Heart right ventricle (tissue), 16 donors: ENCODE results near the gene OR12D2. TPM values are rescaled to one million over a fixed set of nuclear protein-coding genes. Genes with fewer than 3 reads are reported as not detected.

ENCODE experiments used
- ATAC-seq, 8 donors: fragments of 200-7000 bp; cut with Tn5 transposase; one replicate each; pipeline ENCODE4 v1.9.1; 2020; ENCODE audit warnings: mild to moderate bottlenecking in 8 of 8, moderate library complexity in 8 of 8, moderate number of reproducible peaks in 1 of 8
- DNase-seq, 2 donors: peaks; one replicate each; pipeline ENCODE4 v3.0.0-alpha.2; 2020
- H3K27ac ChIP-seq, 10 donors: fragments of 200-600 bp; sonication (generic) in 2 of 10; one replicate each; pipeline versions ENCODE4 v1.5.0 to v1.8.0; 2020 to 2022; ENCODE audit warnings: mild to moderate bottlenecking in 3 of 10
- H3K27me3 ChIP-seq, 7 donors: fragments of 200-600 bp; one replicate each; pipeline ENCODE4 v1.8.0; 2021 to 2022; ENCODE audit warnings: mild to moderate bottlenecking in 2 of 7
- H3K36me3 ChIP-seq, 9 donors: fragments of 200-600 bp; sonication (generic) in 1 of 9; one replicate each; pipeline versions ENCODE4 v1.5.0 to v1.8.0; 2020 to 2022; ENCODE audit warnings: mild to moderate bottlenecking in 2 of 9
- H3K4me1 ChIP-seq, 9 donors: fragments of 200-600 bp; sonication (generic) in 1 of 9; one replicate each; pipeline versions ENCODE4 v1.5.0 to v1.8.0; 2020 to 2022; ENCODE audit warnings: mild to moderate bottlenecking in 4 of 9
- H3K4me3 ChIP-seq, 10 donors: fragments of 200-600 bp; sonication (generic) in 2 of 10; one replicate each; pipeline versions ENCODE4 v1.5.0 to v1.8.0; 2020 to 2022; ENCODE audit warnings: mild to moderate bottlenecking in 7 of 10, moderate library complexity in 2 of 10
- H3K9me3 ChIP-seq, 11 donors: fragments of 200-600 bp in 10 of 11; sonication (generic) in 2 of 11; one replicate each; pipeline versions ENCODE4 v1.5.0 to v1.8.0; 2013 to 2022; ENCODE audit warnings: mild to moderate bottlenecking in 2 of 11, control low read depth in 1 of 11, moderate library complexity in 1 of 11
- CTCF ChIP-seq, 9 donors: fragments of 200-600 bp; sonication (generic) in 2 of 9; IDR thresholded peaks; one replicate each; pipeline versions ENCODE4 v1.5.0 to v1.8.0; 2021 to 2022; ENCODE audit warnings: antibody characterized with exemption in 9 of 9, mild to moderate bottlenecking in 5 of 9, moderate library complexity in 1 of 9
- WGBS, 2 donors: extraction: QIAGEN DNeasy Blood & Tissue Kit; methylation state at CpG; one replicate each; pipeline ENCODE4 v1.1.7; 2013; ENCODE audit warnings: inconsistent platforms in 1 of 2; 5-methylcytosine and 5-hydroxymethylcytosine counted together
- intact Hi-C, 10 donors: fragments of 100-400 bp; cut with DNase I; formaldehyde crosslinking; loops; one replicate each; pipeline versions ENCODE4 v1.11.1 to v1.14.2; 2022
- polyA plus RNA-seq, 2 donors: library from polyadenylated mRNA; stranded (reverse); fragments of 200-250 nt; gene quantifications; one replicate each; pipeline ENCODE4 v1.2.3, GENCODE V29; 2013
- total RNA-seq, 10 donors: library from RNA; stranded (reverse); fragmentation: NEBNext Ultra II Directional in 3 of 10; extraction: Animal tissue kit (Norgen Biotek cat#: 25700) in 3 of 10; gene quantifications; one replicate each; pipeline versions ENCODE4 v1.2.1 to v1.2.4, GENCODE V29; 2021 to 2023
- donor health status: Arrhythmogenic right ventricular cardiomyopathy.
- donor health status: ischemic (EF 13 %, LVEDD 7.1; RV severe dilation, severe dysfunction).
- donor health status: healthy with polysubstance abuse.
- donor health status: DM: no; HTN: yes; CAD: no.
- donor health status: DM: no; HTN: no; CAD: no.
- donor health status: ischemic (EF 25% LVEDD 6.9; RV normal size, moderate dysfunction).
- donor health status: ischemic (EF 25% LVEDD 5.7; RV mildly dilated, moderate dysfunction).
- donor health status: healthy.
- donor health status: DM: yes; HTN: yes; CAD: no.
- donor health status: Ischemic cardiomyopathy.
- donor health status: ischemic (EF 35%, LVEDD 5.7; RV mildly dilated, moderate dysfunction).
- donor health status: nonischemic (EF 11% LVEDD 7.7; RV severe dilation, severe dysfunction).
- donor health status: DM: yes; HTN: yes; CAD: no.
- donor health status: PGD.
- donor health status: ischemic (EF 29% LVEDD 5.4; RV normal size, mild dysfunction).
- donor health status: nonischemic (EF 23%, LVEDD 6.1; RV moderate dilation, normal function).

OR12D2 gene
- total and polyA plus RNA-seq, 12 donors, result not detected

- Histone ChIP-seq H3K4me3 (no peak within 1 kb of the TSS), H3K27me3 (peaks cover 0 to 5% (median 0%) of the 10 kb centered on the region in 7 donors), H3K9me3 (peaks cover 0 to 3% (median 0%) of the 10 kb centered on the region in 11 donors), H3K4me1 (no peaks in the 10 kb centered on the region), H3K36me3 (no peaks in the 10 kb centered on the region), H3K27ac (no peak within 1 kb of the TSS)
- 80 to 81% methylated on average over 3 of the region's 3 CpGs for whole genome bisulfite sequencing, 2 donors
- no peak for ATAC-seq
- no peak for TF ChIP-seq CTCF (IDR thresholded peaks at IDR 0.05)
- no peak for DNase-seq
- intact Hi-C loops, result no loop called here
Measured at GRCh38 chr6:29368765-29369164, 26.7 kb upstream of the OR12D2 start, which contains the start of gene OR5V1. TSS of gene OR5V1 (minus strand) at chr6:29368865. CDS start at chr6:29356195, 12,670 bp downstream.

GRCh38 chr6:29375191-29375590 is 20.2 kb upstream of the OR12D2 start, which contains the start of gene OR12D3:
TSS of gene OR12D3 (minus strand) at chr6:29375291. CDS start at chr6:29375287, 4 bp downstream.
- 81 to 93% methylated on average over 1 of the region's 1 CpG for WGBS, 2 donors
- no peaks in the 10 kb centered on the region for H3K36me3 ChIP-seq
- H3K4me1 ChIP-seq, result no peaks in the 10 kb centered on the region
- intact Hi-C loops, result no loop called here
- H3K27ac ChIP-seq, result no peak within 1 kb of the TSS
- H3K4me3 ChIP-seq, result no peak within 1 kb of the TSS
- no peak for DNase-seq
- ATAC-seq, result no peak
- H3K27me3 ChIP-seq, result peaks cover 0 to 5% (median 0%) of the 10 kb centered on the region in 7 donors
- no peak for TF ChIP-seq CTCF (IDR thresholded peaks at IDR 0.05)
- no peaks in the 10 kb centered on the region for H3K9me3 ChIP-seq

- ATAC-seq, result no peak
- Histone ChIP-seq H3K9me3 (no peaks in the 10 kb centered on the region), H3K4me3 (no peak overlapping the region), H3K27me3 (peaks cover 0 to 5% (median 0%) of the 10 kb centered on the region in 7 donors), H3K4me1 (no peaks in the 10 kb centered on the region), H3K36me3 (no peaks in the 10 kb centered on the region), H3K27ac (no peak overlapping the region)
- TF ChIP-seq CTCF (IDR thresholded peaks at IDR 0.05), result no peak
- intact Hi-C loops, result no loop called here
- DNase-seq, result no peak
Measured at GRCh38 chr6:29376003-29376402, 19.4 kb upstream of the OR12D2 start.

- no peaks in the 10 kb centered on the region for H3K9me3 ChIP-seq
- H3K4me1 ChIP-seq, result no peaks in the 10 kb centered on the region
- peaks cover 0 to 14% (median 0%) of the 10 kb centered on the region in 7 donors for H3K27me3 ChIP-seq
- intact Hi-C loops, result no loop called here
- TF ChIP-seq CTCF (IDR thresholded peaks at IDR 0.05), result no peak
- no peaks in the 10 kb centered on the region for H3K36me3 ChIP-seq
- no peak for ATAC-seq
- DNase-seq, result no peak
- WGBS, 2 donors, result 42 to 56% methylated on average over 4 of the region's 4 CpGs
- H3K4me3 ChIP-seq, result no peak overlapping the region
- H3K27ac ChIP-seq, result no peak overlapping the region
Measured at GRCh38 chr6:29388533-29388932, 6.9 kb upstream of the OR12D2 start.
